ENCODE results near the gene TIAM1. TPM values are rescaled to one million over a fixed set of nuclear protein-coding genes. Genes with fewer than 3 reads are reported as not detected.

Gene TIAM1
- 10 to 100 TPM; 13.4 to 32.1 (median 19.5) TPM for total RNA-seq

- Histone ChIP-seq H3K36me3 (no peaks in the 10 kb centered on the region), H3K27ac (peak within 1 kb of the TSS in 3 of 4 donors; percentile 10 to 45 (median 27)), H3K9me3 (no peaks in the 10 kb centered on the region), H3K4me1 (peaks cover 4 to 14% (median 10%) of the 10 kb centered on the region in 4 donors), H3K27me3 (peaks cover 0 to 4% (median 0%) of the 10 kb centered on the region in 4 donors), H3K4me3 (peak within 1 kb of the TSS in 3 of 4 donors; percentile 32 to 44 (median 38))
- peak in 2 of 4 donors; percentile 15 to 45 for TF ChIP-seq POLR2A (IDR thresholded peaks at IDR 0.05)
- no peak for TF ChIP-seq EP300 (IDR thresholded peaks at IDR 0.05)
- no peak for TF ChIP-seq CTCF (IDR thresholded peaks at IDR 0.05)
- TF ChIP-seq POLR2AphosphoS5 (IDR thresholded peaks at IDR 0.05), result peak in 1 of 2 donors; percentile 43
- DNase-seq (peak; percentile 51 to 82), ATAC-seq (ENCODE audit: low FRiP score in 2 of 2) (peak; percentile 67 to 93)
- 1 to 6% methylated on average over 14 to 38 of the region's 49 CpGs for WGBS, 2 donors
These were observed at the start of gene TIAM1 for GRCh38 chr21:31343680-31344480. TIAM1 (minus strand) TSS chr21:31344261; CDS start chr21:31266972, 77,289 bp downstream.

- DNase-seq (peak in 1 of 2 donors; percentile 40), ATAC-seq (ENCODE audit: low FRiP score in 2 of 2) (peak in 1 of 2 donors; percentile 37)
- 89 to 95% methylated on average over 18 to 20 of the region's 20 CpGs for WGBS, 2 donors
These were observed 43.6 kb upstream of the TIAM1 start for GRCh38 chr21:31387560-31388186.

GRCh38 chr21:31386006-31386405 lies 41.9 kb upstream of the TIAM1 start:
- 84 to 88% methylated on average over 5 of the region's 5 CpGs for WGBS, 2 donors
- TF ChIP-seq CTCF (IDR thresholded peaks at IDR 0.05) (no peak), POLR2AphosphoS5 (IDR thresholded peaks at IDR 0.05) (no peak), EP300 (IDR thresholded peaks at IDR 0.05) (no peak), POLR2A (IDR thresholded peaks at IDR 0.05) (no peak)
- no peaks in the 10 kb centered on the region for H3K4me1 ChIP-seq

More at GRCh38 chr21:31387560-31388186, 43.6 kb upstream of the TIAM1 start:
- TF ChIP-seq POLR2AphosphoS5 (IDR thresholded peaks at IDR 0.05) (no peak), CTCF (IDR thresholded peaks at IDR 0.05) (no peak), EP300 (IDR thresholded peaks at IDR 0.05) (no peak), POLR2A (IDR thresholded peaks at IDR 0.05) (no peak)
- Histone ChIP-seq H3K4me1 (no peaks in the 10 kb centered on the region), H3K36me3 (no peaks in the 10 kb centered on the region), H3K27me3 (no peaks in the 10 kb centered on the region), H3K27ac (no peak overlapping the region), H3K9me3 (no peaks in the 10 kb centered on the region), H3K4me3 (no peak overlapping the region)

GRCh38 chr21:31383770-31384169 lies 39.7 kb upstream of the TIAM1 start:
- ATAC-seq (ENCODE audit: low FRiP score in 2 of 2), result no peak
- Histone ChIP-seq H3K4me1 (no peaks in the 10 kb centered on the region), H3K27me3 (no peaks in the 10 kb centered on the region), H3K4me3 (no peak overlapping the region), H3K36me3 (no peaks in the 10 kb centered on the region), H3K27ac (no peak overlapping the region), H3K9me3 (no peaks in the 10 kb centered on the region)
- WGBS, 2 donors, result 89 to 93% methylated on average over 8 of the region's 8 CpGs
- DNase-seq, result no peak
- TF ChIP-seq POLR2A (IDR thresholded peaks at IDR 0.05) (no peak), CTCF (IDR thresholded peaks at IDR 0.05) (no peak), POLR2AphosphoS5 (IDR thresholded peaks at IDR 0.05) (no peak), EP300 (IDR thresholded peaks at IDR 0.05) (no peak)

More at GRCh38 chr21:31386006-31386405, 41.9 kb upstream of the TIAM1 start:
- Histone ChIP-seq H3K9me3 (no peaks in the 10 kb centered on the region), H3K27ac (no peak overlapping the region), H3K4me3 (no peak overlapping the region), H3K36me3 (no peaks in the 10 kb centered on the region), H3K27me3 (no peaks in the 10 kb centered on the region)
- DNase-seq (peak in 1 of 2 donors; percentile 25), ATAC-seq (ENCODE audit: low FRiP score in 2 of 2) (no peak)
